Activated naive CD8-positive, alpha-beta T cell treated with anti-CD3 and anti-CD28 coated beads, Interleukin-2, amount 50 U/mL, for 24 hours (primary cell): ENCODE results near the gene VANGL1.

Experiments used
- ATAC-seq: fragments of 150-1000 bp; cut with Tn5 transposase; one replicate; pipeline ENCODE4 v1.10.0; 2021
- DNase-seq: peaks from one replicate; pipeline ENCODE4 v3.0.0; 2021
- H3K27ac Mint-ChIP-seq: one replicate; pipeline ENCODE4 v1.8.0; 2021; ENCODE audit warnings: mild to moderate bottlenecking, mixed read lengths
- H3K27me3 Mint-ChIP-seq: one replicate; pipeline ENCODE4 v1.8.0; 2021; ENCODE audit warnings: mixed read lengths
- H3K36me3 Mint-ChIP-seq: one replicate; pipeline ENCODE4 v1.8.0; 2021; ENCODE audit warnings: low read depth, mixed read lengths
- H3K4me1 Mint-ChIP-seq: one replicate; pipeline ENCODE4 v1.8.0; 2021; ENCODE audit warnings: mixed read lengths
- H3K4me3 Mint-ChIP-seq: one replicate; pipeline ENCODE4 v1.8.0; 2021; ENCODE audit warnings: mild to moderate bottlenecking, moderate library complexity, mixed read lengths
- H3K9me3 Mint-ChIP-seq: one replicate; pipeline ENCODE4 v1.8.0; 2021; ENCODE audit warnings: mixed read lengths

VANGL1 gene

DNA sequence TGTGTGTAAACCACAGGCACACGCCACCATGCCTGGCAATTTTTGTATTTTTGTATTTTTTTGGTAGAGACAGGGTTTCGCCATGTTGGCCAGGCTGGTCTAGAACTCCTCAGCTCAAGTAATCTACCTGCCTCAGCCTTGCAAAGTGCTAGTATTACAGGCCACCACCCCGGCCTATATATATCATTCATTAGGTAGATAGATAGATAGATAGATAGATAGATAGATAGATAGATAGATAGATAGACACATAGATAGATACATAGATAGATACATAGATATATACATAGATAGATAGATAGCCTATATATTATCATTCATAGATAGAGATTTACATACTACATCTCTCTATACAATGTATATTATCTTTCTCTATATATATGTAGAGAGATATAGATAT, 46.0 kb downstream of the VANGL1 start:
- no peak for ATAC-seq
- no peak overlapping the region for H3K27ac Mint-ChIP-seq
- no peak for DNase-seq
- H3K9me3 Mint-ChIP-seq, result no peaks in the 10 kb centered on the region
- H3K4me3 Mint-ChIP-seq, result no peak overlapping the region
- no peaks in the 10 kb centered on the region for H3K27me3 Mint-ChIP-seq
- H3K4me1 Mint-ChIP-seq, result no peaks in the 10 kb centered on the region
- H3K36me3 Mint-ChIP-seq, result no peaks in the 10 kb centered on the region

GRCh38 chr1:115690972-115691371, 49.2 kb downstream of the VANGL1 start:
- Mint-ChIP-seq H3K4me1 (no peaks in the 10 kb centered on the region), H3K27me3 (no peaks in the 10 kb centered on the region), H3K27ac (no peak overlapping the region), H3K36me3 (no peaks in the 10 kb centered on the region), H3K4me3 (no peak overlapping the region), H3K9me3 (no peaks in the 10 kb centered on the region)
- ATAC-seq, result no peak
- DNase-seq, result no peak

- no peak overlapping the region for H3K4me3 Mint-ChIP-seq
- no peak for DNase-seq
- no peaks in the 10 kb centered on the region for H3K4me1 Mint-ChIP-seq
- ATAC-seq, result no peak
- H3K27ac Mint-ChIP-seq, result no peak overlapping the region
- H3K27me3 Mint-ChIP-seq, result no peaks in the 10 kb centered on the region
- no peaks in the 10 kb centered on the region for H3K9me3 Mint-ChIP-seq
- no peaks in the 10 kb centered on the region for H3K36me3 Mint-ChIP-seq
Observed at GRCh38 chr1:115692224-115692623, 50.5 kb downstream of the VANGL1 start.

DNA sequence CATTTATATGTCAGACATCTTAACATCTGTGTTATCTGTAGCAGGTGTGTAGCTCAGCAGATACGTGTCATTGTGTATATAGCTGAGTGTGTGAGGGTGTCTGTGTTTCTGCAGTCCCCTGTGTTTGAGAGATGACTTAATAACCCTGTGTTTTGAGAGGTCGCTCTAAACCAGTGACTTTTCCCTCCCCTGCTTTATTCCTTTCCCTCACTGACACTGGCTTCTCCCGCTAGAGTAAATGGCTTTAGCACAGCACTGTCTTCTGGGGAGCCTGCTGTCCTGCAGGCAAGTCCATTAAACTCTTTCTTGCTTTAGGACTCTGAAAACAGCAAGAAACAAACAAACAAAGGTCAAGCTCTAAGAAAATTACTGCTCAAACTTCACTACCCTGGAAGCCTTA, 53.0 kb downstream of the VANGL1 start:
- H3K4me3 Mint-ChIP-seq, result no peak overlapping the region
- no peak for ATAC-seq
- H3K4me1 Mint-ChIP-seq, result no peaks in the 10 kb centered on the region
- DNase-seq, result no peak
- no peaks in the 10 kb centered on the region for H3K36me3 Mint-ChIP-seq
- no peaks in the 10 kb centered on the region for H3K9me3 Mint-ChIP-seq
- no peak overlapping the region for H3K27ac Mint-ChIP-seq
- H3K27me3 Mint-ChIP-seq, result no peaks in the 10 kb centered on the region

DNA sequence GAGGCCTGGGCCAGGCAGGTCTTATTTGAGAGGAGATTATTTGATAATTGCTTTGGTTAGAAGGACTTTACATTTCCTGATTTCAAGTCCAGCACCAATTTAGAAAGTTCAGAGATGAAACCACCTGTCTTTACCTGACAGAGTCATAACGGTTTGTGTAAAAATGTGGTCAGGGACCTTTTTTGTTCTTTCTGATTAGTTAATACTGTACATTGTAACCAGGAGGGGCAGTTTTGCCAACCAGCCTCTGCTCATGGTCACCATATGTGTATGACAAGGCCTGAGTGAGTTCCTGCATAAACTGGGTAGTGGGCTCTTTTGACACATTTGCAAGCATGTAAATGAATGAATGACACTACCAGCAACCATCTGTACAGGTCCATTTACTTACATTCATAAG, 55.8 kb downstream of the VANGL1 start:
- no peaks in the 10 kb centered on the region for H3K9me3 Mint-ChIP-seq
- no peaks in the 10 kb centered on the region for H3K36me3 Mint-ChIP-seq
- no peaks in the 10 kb centered on the region for H3K4me1 Mint-ChIP-seq
- H3K27ac Mint-ChIP-seq, result no peak overlapping the region
- ATAC-seq, result no peak
- no peak overlapping the region for H3K4me3 Mint-ChIP-seq
- DNase-seq, result no peak
- H3K27me3 Mint-ChIP-seq, result no peaks in the 10 kb centered on the region

DNA sequence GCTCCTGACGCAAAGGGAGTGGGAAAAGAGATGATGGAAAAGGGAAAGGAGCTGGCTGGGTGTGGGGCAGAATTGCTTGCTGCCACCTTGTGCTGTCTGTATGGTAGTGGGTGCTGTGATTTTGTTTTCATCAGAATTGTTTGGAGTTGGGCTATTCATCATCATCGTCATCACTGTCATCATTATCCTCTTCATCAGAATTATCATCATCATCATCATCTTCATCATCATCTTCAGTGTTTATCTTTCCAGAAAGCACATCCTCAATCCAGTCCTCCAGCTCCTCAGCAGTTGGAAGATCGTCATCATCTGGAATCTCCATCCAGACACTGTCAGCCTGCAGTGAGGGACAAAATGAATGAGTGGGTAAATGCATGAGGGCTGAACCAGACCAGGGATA, 59.3 kb downstream of the VANGL1 start:
- no peak for DNase-seq
- no peaks in the 10 kb centered on the region for H3K4me1 Mint-ChIP-seq
- H3K27me3 Mint-ChIP-seq, result no peaks in the 10 kb centered on the region
- H3K9me3 Mint-ChIP-seq, result no peaks in the 10 kb centered on the region
- no peak overlapping the region for H3K4me3 Mint-ChIP-seq
- ATAC-seq, result no peak
- no peak overlapping the region for H3K27ac Mint-ChIP-seq
- H3K36me3 Mint-ChIP-seq, result no peaks in the 10 kb centered on the region

- H3K4me1 Mint-ChIP-seq, result no peaks in the 10 kb centered on the region
- no peak overlapping the region for H3K27ac Mint-ChIP-seq
- no peak overlapping the region for H3K4me3 Mint-ChIP-seq
- no peaks in the 10 kb centered on the region for H3K36me3 Mint-ChIP-seq
- no peak for DNase-seq
- H3K9me3 Mint-ChIP-seq, result no peaks in the 10 kb centered on the region
- ATAC-seq, result no peak
- H3K27me3 Mint-ChIP-seq, result no peaks in the 10 kb centered on the region
Observed at GRCh38 chr1:115702959-115703358, 61.2 kb downstream of the VANGL1 start.

DNA sequence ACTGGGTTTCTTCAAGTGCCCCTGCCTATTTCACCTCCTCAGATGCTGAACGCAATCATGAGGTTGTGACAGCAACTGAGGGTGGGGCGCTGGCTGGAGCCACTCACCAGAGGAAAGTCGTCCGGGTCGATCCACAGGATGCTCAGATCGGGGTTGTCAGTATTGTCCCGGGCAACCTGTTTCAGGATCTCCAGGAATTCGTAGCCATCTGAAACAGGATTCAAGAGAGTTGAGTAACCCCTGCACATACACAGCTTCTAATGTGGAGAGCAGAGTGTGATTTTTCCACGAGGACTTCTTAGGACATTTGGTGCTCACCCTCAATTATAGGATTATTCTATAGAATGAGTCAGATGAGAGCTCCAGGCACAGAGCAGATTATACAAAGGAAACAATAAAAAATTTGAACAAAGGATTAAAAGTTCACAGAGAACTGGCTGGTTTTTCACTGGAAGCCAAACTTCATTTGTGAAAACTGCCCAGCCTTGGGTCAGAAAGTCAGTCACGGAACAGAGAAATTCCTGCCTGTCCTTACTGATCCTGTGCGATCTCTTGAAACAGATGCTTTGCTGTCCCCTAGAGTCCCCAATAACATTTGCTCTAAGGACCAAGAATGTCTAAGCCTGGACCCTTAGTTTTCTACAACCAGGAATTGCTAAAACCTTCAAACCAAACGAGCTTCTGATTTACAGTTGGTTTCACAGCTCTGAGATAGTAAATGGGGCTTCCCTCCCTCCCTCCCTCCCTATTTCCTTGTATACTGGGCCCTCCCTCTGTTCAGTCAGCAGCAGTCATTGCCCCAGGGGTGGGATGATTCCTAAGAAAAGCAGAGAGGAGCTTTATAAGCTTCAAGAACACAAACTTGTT, 63.5 kb downstream of the VANGL1 start:
- Mint-ChIP-seq H3K9me3 (no peaks in the 10 kb centered on the region), H3K4me1 (no peaks in the 10 kb centered on the region), H3K27me3 (peaks cover 8% of the 10 kb centered on the region), H3K27ac (no peak overlapping the region), H3K36me3 (no peaks in the 10 kb centered on the region), H3K4me3 (no peak overlapping the region)
- no peak for ATAC-seq
- no peak for DNase-seq

DNA sequence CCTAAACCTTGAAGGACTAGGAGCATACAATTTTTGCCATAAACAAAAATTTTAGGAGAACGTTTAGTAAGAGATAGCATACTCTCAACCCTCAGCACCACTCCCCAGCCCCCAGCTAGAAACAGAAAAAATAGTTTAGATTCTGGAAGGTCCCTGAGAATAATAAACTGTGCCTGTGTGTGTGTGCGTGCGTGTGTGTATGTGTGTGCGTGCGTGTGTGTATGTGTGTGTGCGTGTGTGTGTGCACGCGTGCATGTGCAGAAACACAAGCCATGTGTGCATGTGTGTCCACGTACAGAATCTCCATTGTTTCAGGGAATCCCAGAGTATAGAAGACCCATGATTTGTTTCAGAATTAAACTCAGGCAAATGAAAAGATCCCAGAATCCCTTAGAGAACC, 64.2 kb downstream of the VANGL1 start:
- no peak for DNase-seq
- H3K4me3 Mint-ChIP-seq, result no peak overlapping the region
- ATAC-seq, result no peak
- H3K4me1 Mint-ChIP-seq, result no peaks in the 10 kb centered on the region
- H3K9me3 Mint-ChIP-seq, result no peaks in the 10 kb centered on the region
- peaks cover 8% of the 10 kb centered on the region for H3K27me3 Mint-ChIP-seq
- H3K27ac Mint-ChIP-seq, result no peak overlapping the region
- no peaks in the 10 kb centered on the region for H3K36me3 Mint-ChIP-seq

- Mint-ChIP-seq H3K4me1 (no peaks in the 10 kb centered on the region), H3K27ac (no peak overlapping the region), H3K27me3 (peaks cover 8% of the 10 kb centered on the region), H3K9me3 (no peaks in the 10 kb centered on the region), H3K36me3 (no peaks in the 10 kb centered on the region), H3K4me3 (no peak overlapping the region)
- ATAC-seq (no peak), DNase-seq (no peak)
Observed at GRCh38 chr1:115706587-115707425, 65.0 kb downstream of the VANGL1 start.

DNA sequence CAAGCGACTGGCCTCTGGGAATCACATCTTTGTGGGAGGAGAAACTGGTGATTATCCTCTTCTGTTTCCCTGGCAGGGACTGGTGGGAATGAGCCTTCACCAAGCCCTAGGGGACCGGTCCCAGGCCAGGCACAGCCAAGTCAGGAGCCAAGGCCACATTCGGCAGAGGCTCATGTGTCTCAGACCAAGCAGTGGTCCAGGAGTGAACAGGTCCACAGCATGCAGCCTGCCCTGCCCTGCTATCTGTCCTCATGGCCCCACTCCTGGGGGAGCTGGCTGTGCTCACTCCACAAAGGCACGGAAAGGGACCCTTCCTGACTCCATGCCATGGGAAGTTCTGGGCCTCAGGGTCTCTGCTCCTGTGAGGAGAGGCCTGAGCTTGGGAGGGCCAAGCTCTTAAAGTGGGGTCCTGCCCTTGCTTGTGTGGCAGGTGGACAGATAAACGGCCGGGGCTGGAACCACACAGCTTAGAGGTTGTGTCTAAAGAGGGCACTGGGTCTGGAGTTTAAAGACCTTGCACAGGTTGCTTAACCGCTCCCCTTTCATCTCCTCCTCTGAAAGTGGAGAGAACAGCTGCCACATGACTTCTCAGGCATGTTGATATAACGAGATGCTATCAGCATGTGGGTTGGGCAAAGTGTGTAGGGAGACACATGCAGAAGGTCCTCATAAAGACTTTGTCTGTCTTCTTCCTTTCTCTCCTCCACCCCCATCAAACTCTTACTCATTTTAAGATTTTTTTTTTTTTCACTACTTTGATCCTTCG, 69.3 kb downstream of the VANGL1 start:
- no peak overlapping the region for H3K27ac Mint-ChIP-seq
- peaks cover 8% of the 10 kb centered on the region for H3K27me3 Mint-ChIP-seq
- H3K4me3 Mint-ChIP-seq, result no peak overlapping the region

DNA sequence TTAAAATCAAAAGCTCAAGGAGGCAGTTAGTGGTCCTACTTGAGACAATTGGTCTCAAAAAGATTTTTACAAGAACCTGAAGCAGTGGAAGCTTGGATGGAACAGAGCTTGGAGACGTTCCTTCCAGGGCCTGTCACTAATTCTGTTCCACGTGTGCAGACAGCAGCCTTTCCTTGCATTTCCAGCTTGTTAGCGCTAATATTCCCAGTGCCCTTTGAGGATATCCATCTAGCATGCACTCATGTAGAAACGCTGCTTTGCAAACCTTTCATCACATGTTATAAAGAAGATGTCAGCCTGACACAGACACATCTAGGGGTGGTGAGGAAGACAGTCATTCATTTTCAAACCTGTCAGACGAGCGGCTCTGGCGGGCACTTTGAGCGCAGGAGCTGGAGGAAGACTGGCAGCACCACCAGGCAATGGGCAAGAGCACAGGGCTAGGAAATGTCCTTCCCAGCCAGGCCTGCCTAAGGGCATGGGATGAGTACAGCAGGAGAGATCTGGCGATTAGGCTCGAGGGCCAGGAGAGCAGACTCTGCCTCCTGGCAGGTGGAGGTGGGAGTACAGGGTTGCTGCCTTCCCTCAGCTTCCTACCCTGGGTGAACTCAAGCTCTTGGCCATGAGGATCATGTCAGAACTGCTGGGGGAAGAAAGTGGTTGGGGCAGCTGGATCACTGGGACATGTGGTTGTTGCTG, 71.3 kb downstream of the VANGL1 start:
- DNase-seq, result no peak
- Mint-ChIP-seq H3K9me3 (no peaks in the 10 kb centered on the region), H3K36me3 (no peaks in the 10 kb centered on the region), H3K27ac (no peak overlapping the region), H3K4me3 (no peak overlapping the region), H3K27me3 (peaks cover 10% of the 10 kb centered on the region), H3K4me1 (no peaks in the 10 kb centered on the region)
- ATAC-seq, result no peak

More for the DNA sequence above, 69.3 kb downstream of the VANGL1 start:
- no peaks in the 10 kb centered on the region for H3K9me3 Mint-ChIP-seq
- ATAC-seq, result no peak
- DNase-seq, result no peak
- no peaks in the 10 kb centered on the region for H3K36me3 Mint-ChIP-seq
- H3K4me1 Mint-ChIP-seq, result no peaks in the 10 kb centered on the region

- ATAC-seq, result no peak
- DNase-seq, result no peak
- Mint-ChIP-seq H3K27me3 (peaks cover 7% of the 10 kb centered on the region), H3K9me3 (no peaks in the 10 kb centered on the region), H3K27ac (no peak overlapping the region), H3K4me3 (no peak overlapping the region), H3K4me1 (no peaks in the 10 kb centered on the region), H3K36me3 (no peaks in the 10 kb centered on the region)
Observed at GRCh38 chr1:115713906-115714305, 72.1 kb downstream of the VANGL1 start.

DNA sequence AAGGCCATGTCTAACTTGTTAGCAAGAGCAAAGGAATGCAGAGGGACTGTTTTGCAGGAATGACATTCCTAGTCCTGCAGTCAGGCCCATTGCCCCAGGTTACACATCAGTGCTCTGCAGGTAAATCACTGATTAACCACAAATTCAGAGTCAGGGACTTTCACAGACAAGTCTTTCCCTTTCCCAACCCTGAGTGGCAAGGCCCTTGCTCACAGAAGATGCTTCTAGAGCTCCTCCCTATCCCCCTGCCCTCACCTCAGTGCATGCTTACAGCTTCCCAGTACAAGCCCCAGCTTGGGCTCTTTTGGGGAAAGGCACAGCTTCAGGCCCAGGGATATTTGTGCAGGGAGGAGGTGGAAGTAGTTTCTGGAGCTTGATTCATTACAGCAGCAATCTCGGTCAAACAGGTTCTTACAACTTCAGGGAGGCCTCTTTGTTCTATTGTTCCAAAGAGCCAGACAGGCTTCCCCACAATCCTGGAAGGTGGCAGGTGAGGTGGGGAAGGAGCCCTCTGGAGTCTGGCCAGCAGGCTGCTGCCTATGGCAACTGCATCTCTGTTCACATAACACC, 72.9 kb downstream of the VANGL1 start:
- Mint-ChIP-seq H3K36me3 (no peaks in the 10 kb centered on the region), H3K4me3 (no peak overlapping the region), H3K27ac (no peak overlapping the region), H3K9me3 (no peaks in the 10 kb centered on the region), H3K4me1 (no peaks in the 10 kb centered on the region), H3K27me3 (peaks cover 7% of the 10 kb centered on the region)
- DNase-seq (no peak), ATAC-seq (no peak)
